ENCODE results near the gene UTP4. TPM values are rescaled to one million over a fixed set of nuclear protein-coding genes. Genes with fewer than 3 reads are reported as not detected.
"Not testable (repeated sequence)": the region's sequence is repeated elsewhere in the genome, so short reads cannot be mapped to it uniquely, and the experiment has no call there.

UTP4 gene
- total RNA-seq, 1 donor from 2014 or later = 39.3 TPM

GRCh38 chr16:69123910-69124309, 8.5 kb upstream of the UTP4 start:
- Mint-ChIP-seq H3K4me3 (ENCODE audit: unreplicated experiment) (no peak overlapping the region), H3K36me3 (ENCODE audit: low read depth, unreplicated experiment) (peaks cover 15% of the 10 kb centered on the region), H3K27me3 (ENCODE audit: unreplicated experiment) (peaks cover 1% of the 10 kb centered on the region), H3K9me3 (ENCODE audit: unreplicated experiment) (no peaks in the 10 kb centered on the region), H3K4me1 (ENCODE audit: unreplicated experiment) (peaks cover 13% of the 10 kb centered on the region), H3K27ac (ENCODE audit: unreplicated experiment) (no peak overlapping the region)
- DNase-seq (ENCODE audit: low spot score) = peak; percentile 63
- peak; percentile 90 for TF ChIP-seq CTCF (IDR thresholded peaks at IDR 0.05; ENCODE audit: unreplicated experiment)

GRCh38 chr16:69124406-69124805, 8.0 kb upstream of the UTP4 start:
- not testable (repeated sequence) for H3K4me3 Mint-ChIP-seq (ENCODE audit: unreplicated experiment); DNase-seq (ENCODE audit: low spot score); H3K9me3 Mint-ChIP-seq (ENCODE audit: unreplicated experiment); H3K27me3 Mint-ChIP-seq (ENCODE audit: unreplicated experiment); H3K27ac Mint-ChIP-seq (ENCODE audit: unreplicated experiment)
- Mint-ChIP-seq H3K36me3 (ENCODE audit: low read depth, unreplicated experiment) (peaks cover 15% of the 10 kb centered on the region), H3K4me1 (ENCODE audit: unreplicated experiment) (peaks cover 14% of the 10 kb centered on the region)

- H3K27ac Mint-ChIP-seq (ENCODE audit: unreplicated experiment); H3K27me3 Mint-ChIP-seq (ENCODE audit: unreplicated experiment); H3K9me3 Mint-ChIP-seq (ENCODE audit: unreplicated experiment); H3K4me3 Mint-ChIP-seq (ENCODE audit: unreplicated experiment); DNase-seq (ENCODE audit: low spot score): not testable (repeated sequence)
- Mint-ChIP-seq H3K4me1 (ENCODE audit: unreplicated experiment) (peaks cover 16% of the 10 kb centered on the region), H3K36me3 (ENCODE audit: low read depth, unreplicated experiment) (peaks cover 15% of the 10 kb centered on the region)
Observed at GRCh38 chr16:69124961-69125360, 7.5 kb upstream of the UTP4 start.

- peak overlapping the region; percentile 50 for H3K27ac Mint-ChIP-seq (ENCODE audit: unreplicated experiment)
- peaks cover 19% of the 10 kb centered on the region for H3K4me1 Mint-ChIP-seq (ENCODE audit: unreplicated experiment)
- H3K36me3 Mint-ChIP-seq (ENCODE audit: low read depth, unreplicated experiment) = peaks cover 7% of the 10 kb centered on the region
Observed at GRCh38 chr16:69126221-69126620, 6.2 kb upstream of the UTP4 start.

GRCh38 chr16:69126801-69127200, 5.6 kb upstream of the UTP4 start:
- Mint-ChIP-seq H3K4me1 (ENCODE audit: unreplicated experiment) (peaks cover 24% of the 10 kb centered on the region), H3K36me3 (ENCODE audit: low read depth, unreplicated experiment) (peaks cover 11% of the 10 kb centered on the region), H3K27ac (ENCODE audit: unreplicated experiment) (peak overlapping the region; percentile 48)
- DNase-seq (ENCODE audit: low spot score); H3K9me3 Mint-ChIP-seq (ENCODE audit: unreplicated experiment); H3K27me3 Mint-ChIP-seq (ENCODE audit: unreplicated experiment); H3K4me3 Mint-ChIP-seq (ENCODE audit: unreplicated experiment): not testable (repeated sequence)

More at GRCh38 chr16:69126221-69126620, 6.2 kb upstream of the UTP4 start:
- Mint-ChIP-seq H3K27me3 (ENCODE audit: unreplicated experiment) (peaks cover 4% of the 10 kb centered on the region), H3K9me3 (ENCODE audit: unreplicated experiment) (no peaks in the 10 kb centered on the region), H3K4me3 (ENCODE audit: unreplicated experiment) (no peak overlapping the region)
- no peak for TF ChIP-seq CTCF (IDR thresholded peaks at IDR 0.05; ENCODE audit: unreplicated experiment)
- DNase-seq (ENCODE audit: low spot score) = no peak

- DNase-seq (ENCODE audit: low spot score) = no peak
- peaks cover 10% of the 10 kb centered on the region for H3K27me3 Mint-ChIP-seq (ENCODE audit: unreplicated experiment)
- H3K4me3 Mint-ChIP-seq (ENCODE audit: unreplicated experiment) = no peak overlapping the region
- peaks cover 29% of the 10 kb centered on the region for H3K4me1 Mint-ChIP-seq (ENCODE audit: unreplicated experiment)
- H3K36me3 Mint-ChIP-seq (ENCODE audit: low read depth, unreplicated experiment) = peaks cover 11% of the 10 kb centered on the region
- no peak overlapping the region for H3K27ac Mint-ChIP-seq (ENCODE audit: unreplicated experiment)
- TF ChIP-seq CTCF (IDR thresholded peaks at IDR 0.05; ENCODE audit: unreplicated experiment) = no peak
- H3K9me3 Mint-ChIP-seq (ENCODE audit: unreplicated experiment) = no peaks in the 10 kb centered on the region
Observed at GRCh38 chr16:69127966-69128510, 4.4 kb upstream of the UTP4 start.

Measured in endothelial cell (in vitro differentiated cells).